GM12878 (cell line): ENCODE results near the gene TCF7L2. TPM values are rescaled to one million over a fixed set of nuclear protein-coding genes. Genes with fewer than 3 reads are reported as not detected.

Experiments used
- ATAC-seq: fragments of 200-7000 bp; cut with Tn5 transposase; 3 replicates; pipeline ENCODE4 v1.9.1; 2020; ENCODE audit warnings: mild to moderate bottlenecking, moderate library complexity
- BruUV-seq: library from RNA; stranded (reverse); fragments of 400-500 nt; replicated peaks from 2 replicates; lab custom pipeline; 2021; lab: Mats Ljungman, UMichigan
- CTCF ChIA-PET: fragments of 300-600 bp; sonication (Branson Sonifier 250); formaldehyde crosslinking; extraction: SDS; loops from one replicate; lab custom pipeline; 2021; ENCODE audit warnings: inconsistent platforms; lab: Yijun Ruan, JAX
- POLR2A ChIA-PET: fragments of 350-600 bp; formaldehyde crosslinking; extraction: SDS; loops from one replicate; lab custom pipeline; 2021; ENCODE audit warnings: inconsistent platforms; lab: Charles Lee
- RAD21 ChIA-PET: fragments of 300-600 bp; sonication (Branson Sonifier 250); formaldehyde crosslinking; loops from one replicate; lab custom pipeline; 2023; ENCODE audit warnings: antibody characterized with exemption; ENCODE audit not compliant: unreplicated experiment; lab: Charles Lee
- SMC1A ChIA-PET: fragments of 300-600 bp; sonication (Branson Sonifier 250); formaldehyde crosslinking; loops from one replicate; lab custom pipeline; 2023; ENCODE audit not compliant: unreplicated experiment, uncharacterized antibody; lab: Charles Lee
- DNase-seq: peaks from one replicate; pipeline ENCODE4 v3.0.0-alpha.2; 2011; ENCODE audit warnings: low read depth, low spot score
- FAIRE-seq: peaks from 3 replicates; lab custom pipeline; 2011; peaks lifted over from hg19 to GRCh38; lab: Jason Lieb, UNC
- H2AFZ ChIP-seq: 2 replicates; pipeline ENCODE4 v1.6.0; 2011; ENCODE audit warnings: low read depth, low read length, control low read depth; ENCODE audit not compliant: control insufficient read depth
- H3K27ac ChIP-seq: 2 replicates; pipeline ENCODE4 v1.5.1; 2011; ENCODE audit warnings: control low read depth; ENCODE audit not compliant: control insufficient read depth, insufficient read depth
- H3K27me3 ChIP-seq, 2 experiments: replicated peaks in 1 of 2; 2 replicates each; pipeline versions ENCODE4 v1.6.0 to v1.6.1; 2011; ENCODE audit warnings: low read length in 1 of 2; ENCODE audit not compliant: control insufficient read depth in 2 of 2, insufficient read depth in 2 of 2
- H3K36me3 ChIP-seq, 2 experiments: 2 replicates each; pipeline ENCODE4 v1.5.1; 2011; ENCODE audit warnings: low read length in 1 of 2; ENCODE audit not compliant: control insufficient read depth in 2 of 2, insufficient read depth in 2 of 2
- H3K4me1 ChIP-seq: 2 replicates; pipeline ENCODE4 v1.6.1; 2011; ENCODE audit warnings: mild to moderate bottlenecking, low read length, moderate library complexity, mixed read lengths; ENCODE audit not compliant: control insufficient read depth, insufficient read depth
- H3K4me2 ChIP-seq: 2 replicates; pipeline ENCODE4 v1.6.0; 2011; ENCODE audit warnings: control low read depth; ENCODE audit not compliant: control insufficient read depth, insufficient read depth
- H3K4me3 ChIP-seq: fragments of 200-600 bp; sonication (generic); 2 replicates; pipeline ENCODE4 v1.5.1; 2016
- H3K79me2 ChIP-seq: 2 replicates; pipeline ENCODE4 v1.6.0; 2011; ENCODE audit warnings: low read length; ENCODE audit not compliant: control insufficient read depth, insufficient read depth
- H3K9ac ChIP-seq: 2 replicates; pipeline ENCODE4 v1.8.0; 2011; ENCODE audit warnings: low read length, control low read depth, mixed read lengths; ENCODE audit not compliant: control insufficient read depth, insufficient read depth
- H3K9me3 ChIP-seq: replicated peaks from 3 replicates; pipeline ENCODE4 v1.5.1; 2011; ENCODE audit warnings: mild to moderate bottlenecking, low read length; ENCODE audit not compliant: control insufficient read depth, insufficient read depth
- H4K20me1 ChIP-seq: 2 replicates; pipeline ENCODE4 v1.6.0; 2011; ENCODE audit not compliant: control insufficient read depth, insufficient read depth
- EGR1 ChIP-seq, 2 experiments: IDR thresholded peaks; 1 replicate in 1 of 2; 2 replicates in 1 of 2; pipeline ENCODE4 v1.6.1; 2011 to 2012; ENCODE audit warnings: low read depth in 2 of 2, low read length in 2 of 2, borderline replicate concordance in 1 of 2, mild to moderate bottlenecking in 1 of 2, moderate library complexity in 1 of 2
- HDAC6 ChIP-seq: fragments of 200-600 bp; sonication (generic); IDR thresholded peaks from one replicate; pipeline ENCODE4 v1.8.0; 2017; ENCODE audit warnings: antibody characterized with exemption; ENCODE audit not compliant: unreplicated experiment
- JUND ChIP-seq: IDR thresholded peaks from 2 replicates; pipeline ENCODE4 v1.6.1; 2012; ENCODE audit warnings: low read depth, mild to moderate bottlenecking, low read length, improper control_type of control experiment, moderate library complexity
- RAD51 ChIP-seq: fragments of 450-650 bp; IDR thresholded peaks from 2 replicates; pipeline ENCODE4 v1.6.1; 2016; ENCODE audit warnings: moderate library complexity, mild to moderate bottlenecking, inconsistent platforms
- RBBP5 ChIP-seq: fragments of 200-600 bp; sonication (generic); conservative IDR thresholded peaks from 2 replicates; pipeline ENCODE4 v1.6.1; 2016
- SMARCA5 ChIP-seq: fragments of 450-650 bp; IDR thresholded peaks from 2 replicates; pipeline ENCODE4 v1.6.1; 2017; ENCODE audit warnings: mild to moderate bottlenecking
- SP1 ChIP-seq: IDR thresholded peaks from one replicate; pipeline ENCODE4 v1.6.1; 2011; ENCODE audit warnings: low read depth, low read length
- WGBS: methylation state at CpG from one replicate; pipeline ENCODE4 v1.1.6; 2016; ENCODE audit warnings: low lambda C conversion rate; ENCODE audit not compliant: insufficient replicate concordance, insufficient coverage; ENCODE audit errors: missing lambda C conversion rate; 5-methylcytosine and 5-hydroxymethylcytosine counted together
- in situ Hi-C: fragments of 300-500 bp; cut with MboI; formaldehyde crosslinking; loops from 9 replicates; pipeline ENCODE4 v1.14.3; 2018; ENCODE audit warnings: mixed read lengths
- intact Hi-C: fragments of 100-400 bp; cut with micrococcal nuclease; formaldehyde crosslinking; loops from one replicate; pipeline ENCODE4 v1.14.2; 2022; ENCODE audit not compliant: unreplicated experiment
- polyA plus RNA-seq, 11 experiments: library from polyadenylated mRNA; depleted of rRNA in 4 of 11; unstranded in 6 of 11; stranded (reverse) in 5 of 11; fragments of >200 nt; fragmentation: Nextera tagmentation in 4 of 11; fragmentation: Illumina TruSeq in 1 of 11; extraction: Ambion mirVana in 4 of 11; extraction: Trizol in 1 of 11; gene quantifications; 1 replicate in 1 of 11; 2 replicates in 10 of 11; pipeline versions ENCODE4 v1.2.1 to v1.2.3, GENCODE V29; 2011 to 2016; ENCODE audit warnings: inconsistent platforms in 2 of 11, missing spikeins in 2 of 11, low read depth in 1 of 11
- total RNA-seq, 4 experiments: library from RNA; depleted of rRNA in 3 of 4; stranded (reverse); fragments of >200 nt in 3 of 4; fragmentation: Illumina TruSeq in 1 of 4; extraction: Trizol in 1 of 4; gene quantifications; 2 replicates each; pipeline versions ENCODE4 v1.2.1 to v1.2.3, GENCODE V29; 2013 to 2021
- TF ChIP-seq, protein P1 (sequence below): fragments of 450-650 bp; IDR thresholded peaks from 2 replicates; pipeline ENCODE4 v1.6.1; 2014; ENCODE audit warnings: mild to moderate bottlenecking
- TF ChIP-seq, protein P2 (sequence below): IDR thresholded peaks from 2 replicates; pipeline ENCODE4 v1.6.1; 2011; ENCODE audit warnings: low read depth, mild to moderate bottlenecking, low read length, moderate library complexity, borderline replicate concordance; ENCODE audit errors: extremely low read depth
- TF ChIP-seq, protein P3 (sequence below): IDR thresholded peaks from 2 replicates; pipeline ENCODE4 v1.6.1; 2012; ENCODE audit warnings: low read length, inconsistent platforms

TCF7L2 gene
- total and polyA plus RNA-seq, 10 of the 15 experiments (the other 5 are each of a cell fraction or from before 2014, with no cell fraction given) = 0.02 to 1.1 (median 0.35) TPM; not detected in 4

DNA sequence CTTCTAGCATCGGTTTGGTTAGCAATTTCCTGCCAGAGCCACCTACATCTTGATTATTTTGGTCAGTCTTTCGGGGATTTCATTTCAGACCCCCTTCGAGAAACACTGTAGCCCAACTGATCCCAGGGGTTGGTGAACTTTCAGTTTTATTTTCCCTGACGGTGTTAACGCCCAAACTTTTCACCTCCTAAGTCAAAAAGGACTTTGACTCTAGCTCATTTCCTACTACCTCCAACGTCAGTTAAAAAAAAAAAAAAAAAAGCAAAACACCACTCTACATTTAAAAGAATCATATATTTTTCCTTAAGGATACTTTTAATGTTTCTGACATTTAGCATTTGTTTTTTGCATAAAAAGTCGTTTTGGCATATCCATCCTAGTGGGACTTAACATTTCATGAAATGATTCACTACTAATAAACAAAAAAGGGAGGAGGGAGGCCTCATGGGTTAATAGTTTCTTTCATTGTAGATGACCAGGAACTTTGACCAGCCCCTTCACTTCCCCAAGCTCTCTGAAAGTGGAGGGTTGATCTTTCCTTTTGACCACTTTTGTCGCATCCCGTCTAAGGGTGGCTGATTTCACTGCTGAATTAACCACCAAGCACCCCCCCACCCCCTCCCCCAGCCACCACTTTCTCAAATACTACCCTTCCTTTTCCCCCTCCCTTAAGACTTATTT, 764 bp upstream of the TCF7L2 start:
- ChIA-PET CTCF (no interaction called here), RAD21 (no interaction called here), SMC1A (no interaction called here), POLR2A (interaction anchor here (0.6 kb wide), 1 partner anchor 278 kb away, joined by 7 read pairs; no protein-coding TSS in a partner anchor)
- Histone ChIP-seq H3K27ac (no peak overlapping the region), H3K79me2 (no peaks in the 10 kb centered on the region), H3K9ac (no peak overlapping the region), H3K4me2 (no peak overlapping the region), H2AFZ (no peak overlapping the region), H3K9me3 (no peaks in the 10 kb centered on the region), H3K27me3 (peaks cover 2 to 20% of the 10 kb centered on the region in 2 experiments), H3K4me1 (no peaks in the 10 kb centered on the region), H3K4me3 (no peak overlapping the region; the same call in 1 of the 2 replicates), H4K20me1 (no peaks in the 10 kb centered on the region), H3K36me3 (no peaks in the 10 kb centered on the region)
- TF ChIP-seq SMARCA5 (no peak), SP1 (no peak), HDAC6 (no peak), JUND (no peak), RBBP5 (no peak), EGR1 (IDR thresholded peaks at IDR 0.05; ENCODE audit: borderline replicate concordance in 1 of 2, low read depth in 2 of 2, low read length in 2 of 2) (no peak), RAD51 (no peak)
- TF ChIP-seq, protein P1, sequence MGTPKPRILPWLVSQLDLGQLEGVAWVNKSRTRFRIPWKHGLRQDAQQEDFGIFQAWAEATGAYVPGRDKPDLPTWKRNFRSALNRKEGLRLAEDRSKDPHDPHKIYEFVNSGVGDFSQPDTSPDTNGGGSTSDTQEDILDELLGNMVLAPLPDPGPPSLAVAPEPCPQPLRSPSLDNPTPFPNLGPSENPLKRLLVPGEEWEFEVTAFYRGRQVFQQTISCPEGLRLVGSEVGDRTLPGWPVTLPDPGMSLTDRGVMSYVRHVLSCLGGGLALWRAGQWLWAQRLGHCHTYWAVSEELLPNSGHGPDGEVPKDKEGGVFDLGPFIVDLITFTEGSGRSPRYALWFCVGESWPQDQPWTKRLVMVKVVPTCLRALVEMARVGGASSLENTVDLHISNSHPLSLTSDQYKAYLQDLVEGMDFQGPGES = no peak
- TF ChIP-seq, protein P2, sequence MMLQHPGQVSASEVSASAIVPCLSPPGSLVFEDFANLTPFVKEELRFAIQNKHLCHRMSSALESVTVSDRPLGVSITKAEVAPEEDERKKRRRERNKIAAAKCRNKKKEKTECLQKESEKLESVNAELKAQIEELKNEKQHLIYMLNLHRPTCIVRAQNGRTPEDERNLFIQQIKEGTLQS = no peak
- TF ChIP-seq, protein P3, sequence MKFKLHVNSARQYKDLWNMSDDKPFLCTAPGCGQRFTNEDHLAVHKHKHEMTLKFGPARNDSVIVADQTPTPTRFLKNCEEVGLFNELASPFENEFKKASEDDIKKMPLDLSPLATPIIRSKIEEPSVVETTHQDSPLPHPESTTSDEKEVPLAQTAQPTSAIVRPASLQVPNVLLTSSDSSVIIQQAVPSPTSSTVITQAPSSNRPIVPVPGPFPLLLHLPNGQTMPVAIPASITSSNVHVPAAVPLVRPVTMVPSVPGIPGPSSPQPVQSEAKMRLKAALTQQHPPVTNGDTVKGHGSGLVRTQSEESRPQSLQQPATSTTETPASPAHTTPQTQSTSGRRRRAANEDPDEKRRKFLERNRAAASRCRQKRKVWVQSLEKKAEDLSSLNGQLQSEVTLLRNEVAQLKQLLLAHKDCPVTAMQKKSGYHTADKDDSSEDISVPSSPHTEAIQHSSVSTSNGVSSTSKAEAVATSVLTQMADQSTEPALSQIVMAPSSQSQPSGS = no peak
- intact Hi-C loops = no loop called here
- no peak for FAIRE-seq
- peak; percentile 29 for ATAC-seq
- in situ Hi-C loops = no loop called here
- WGBS = 3% methylated on average over 8 of the region's 9 CpGs
- DNase-seq = no peak
- BruUV-seq = no TSS peak
